Uterus (tissue), 4 donors: ENCODE measurements around the gene KDM1B. TPM values are rescaled to one million over a fixed set of nuclear protein-coding genes. Genes with fewer than 3 reads are reported as not detected.

Source experiments
- DNase-seq, 2 donors: peaks; one replicate each; pipeline ENCODE4 v3.0.0-alpha.2; 2019 to 2020
- H3K27ac ChIP-seq, 2 donors: fragments of 200-600 bp; sonication (generic); 1 replicate in 1 of 2; 2 replicates in 1 of 2; pipeline ENCODE4 v1.5.1; 2016 to 2018
- H3K27me3 ChIP-seq, 2 donors: fragments of 200-600 bp; sonication (generic); one replicate each; pipeline ENCODE4 v1.5.1; 2018 to 2019; ENCODE audit warnings: control low read depth in 1 of 2
- H3K36me3 ChIP-seq, 2 donors: fragments of 200-600 bp; sonication (generic); one replicate each; pipeline ENCODE4 v1.5.1; 2019; ENCODE audit warnings: control low read depth in 1 of 2
- H3K4me1 ChIP-seq, 2 donors: fragments of 200-600 bp; sonication (generic); one replicate each; pipeline ENCODE4 v1.5.1; 2018 to 2019; ENCODE audit warnings: control low read depth in 1 of 2
- H3K4me3 ChIP-seq, 2 donors: fragments of 200-600 bp; sonication (generic); 1 replicate in 1 of 2; 2 replicates in 1 of 2; pipeline ENCODE4 v1.5.1; 2018 to 2019; ENCODE audit warnings: mild to moderate bottlenecking in 1 of 2
- H3K9me3 ChIP-seq, 2 donors: fragments of 200-600 bp; sonication (generic); one replicate each; pipeline ENCODE4 v1.5.1; 2019; ENCODE audit warnings: control low read depth in 1 of 2
- POLR2A ChIP-seq, 2 donors: fragments of 450-650 bp; IDR thresholded peaks; one replicate each; pipeline ENCODE4 v1.6.1; 2016; ENCODE audit warnings: antibody characterized with exemption in 2 of 2, mild to moderate bottlenecking in 1 of 2, moderate library complexity in 1 of 2
- intact Hi-C: fragments of 100-400 bp; cut with DNase I; formaldehyde crosslinking; loops from one replicate; pipeline ENCODE4 v1.15.1; 2023; ENCODE audit warnings: low total_unique reads
- total RNA-seq, 4 donors: library from RNA; depleted of rRNA in 3 of 4; stranded (reverse); fragments of >200 nt in 3 of 4; gene quantifications; one replicate each; pipeline versions ENCODE4 v1.1.0 to v1.2.4, GENCODE V29; 2014 to 2023
- TF ChIP-seq, protein P1 (sequence below), 4 experiments: fragments of 200-600 bp in 2 of 4; fragments of 450-650 bp in 2 of 4; sonication (generic) in 2 of 4; IDR thresholded peaks; one replicate each; pipeline ENCODE4 v1.5.1; 2016 to 2019; ENCODE audit warnings: antibody characterized with exemption in 4 of 4, mild to moderate bottlenecking in 2 of 4, moderate library complexity in 1 of 4
- donor health status: DM: yes; HTN: yes; CAD: no.

Gene KDM1B
- total RNA-seq, 4 donors from 2014 or later = 10.6 to 24.7 (median 14.0) TPM

DNA sequence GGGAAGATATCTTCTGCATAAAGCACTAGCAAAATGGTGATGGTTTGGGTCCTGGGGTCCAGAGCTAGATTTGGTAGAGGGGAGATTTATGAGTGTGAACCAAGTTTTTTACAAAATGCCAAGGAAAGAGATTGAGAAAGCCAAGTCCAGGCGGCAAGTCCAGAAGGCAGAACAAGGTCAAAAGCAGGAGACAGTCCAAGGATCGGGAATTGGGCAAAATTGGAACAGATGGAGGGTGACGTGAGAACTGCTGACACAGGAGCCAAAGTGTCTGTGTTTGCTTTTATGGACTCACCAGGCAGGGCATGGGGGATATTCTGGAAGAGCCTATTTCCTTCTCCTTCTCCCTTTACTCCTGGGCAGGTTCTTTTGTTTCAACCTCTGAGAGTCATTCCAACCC, 36.9 kb upstream of the KDM1B start:
- H3K27ac ChIP-seq = no peak overlapping the region
- no peaks in the 10 kb centered on the region for H3K4me1 ChIP-seq
- H3K36me3 ChIP-seq = no peaks in the 10 kb centered on the region
- intact Hi-C loops = no loop called here
- no peak for TF ChIP-seq POLR2A (IDR thresholded peaks at IDR 0.05)
- TF ChIP-seq, protein P1, sequence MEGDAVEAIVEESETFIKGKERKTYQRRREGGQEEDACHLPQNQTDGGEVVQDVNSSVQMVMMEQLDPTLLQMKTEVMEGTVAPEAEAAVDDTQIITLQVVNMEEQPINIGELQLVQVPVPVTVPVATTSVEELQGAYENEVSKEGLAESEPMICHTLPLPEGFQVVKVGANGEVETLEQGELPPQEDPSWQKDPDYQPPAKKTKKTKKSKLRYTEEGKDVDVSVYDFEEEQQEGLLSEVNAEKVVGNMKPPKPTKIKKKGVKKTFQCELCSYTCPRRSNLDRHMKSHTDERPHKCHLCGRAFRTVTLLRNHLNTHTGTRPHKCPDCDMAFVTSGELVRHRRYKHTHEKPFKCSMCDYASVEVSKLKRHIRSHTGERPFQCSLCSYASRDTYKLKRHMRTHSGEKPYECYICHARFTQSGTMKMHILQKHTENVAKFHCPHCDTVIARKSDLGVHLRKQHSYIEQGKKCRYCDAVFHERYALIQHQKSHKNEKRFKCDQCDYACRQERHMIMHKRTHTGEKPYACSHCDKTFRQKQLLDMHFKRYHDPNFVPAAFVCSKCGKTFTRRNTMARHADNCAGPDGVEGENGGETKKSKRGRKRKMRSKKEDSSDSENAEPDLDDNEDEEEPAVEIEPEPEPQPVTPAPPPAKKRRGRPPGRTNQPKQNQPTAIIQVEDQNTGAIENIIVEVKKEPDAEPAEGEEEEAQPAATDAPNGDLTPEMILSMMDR (IDR thresholded peaks at IDR 0.05) = no peak
- no peaks in the 10 kb centered on the region for H3K27me3 ChIP-seq
- no peak overlapping the region for H3K4me3 ChIP-seq
- no peak for DNase-seq
- H3K9me3 ChIP-seq = no peaks in the 10 kb centered on the region

DNA sequence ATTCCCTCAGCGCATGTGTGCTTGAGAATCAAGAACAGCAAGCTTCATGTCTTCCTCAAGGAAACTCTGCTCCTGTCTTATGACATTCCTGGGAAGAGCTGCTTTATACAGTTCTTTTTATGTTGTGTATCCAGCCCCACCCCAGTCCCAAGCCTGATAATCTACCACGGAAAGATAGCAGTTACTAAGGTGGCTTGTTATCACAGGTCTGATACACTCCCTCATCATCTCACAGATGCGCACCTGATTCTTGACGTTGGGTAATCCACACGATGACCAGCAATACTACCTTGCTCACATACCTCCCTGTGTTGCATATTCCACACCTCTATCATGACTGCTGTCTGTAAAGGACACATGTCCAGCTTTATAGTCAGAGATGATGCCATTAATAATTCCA, 36.0 kb upstream of the KDM1B start:
- Histone ChIP-seq H3K27ac (no peak overlapping the region), H3K36me3 (no peaks in the 10 kb centered on the region), H3K9me3 (no peaks in the 10 kb centered on the region), H3K4me3 (no peak overlapping the region), H3K4me1 (no peaks in the 10 kb centered on the region), H3K27me3 (no peaks in the 10 kb centered on the region)
- TF ChIP-seq, protein P1 (IDR thresholded peaks at IDR 0.05) = no peak
- no peak for TF ChIP-seq POLR2A (IDR thresholded peaks at IDR 0.05)
- intact Hi-C loops = no loop called here
- DNase-seq = no peak

GRCh38 chr6:18121580-18122127, 33.6 kb upstream of the KDM1B start:
- DNase-seq = peak in 1 of 2 donors; percentile 15
- no peak for TF ChIP-seq POLR2A (IDR thresholded peaks at IDR 0.05)
- TF ChIP-seq, protein P1 (IDR thresholded peaks at IDR 0.05) = no peak
- no peaks in the 10 kb centered on the region for H3K9me3 ChIP-seq
- H3K4me1 ChIP-seq = no peaks in the 10 kb centered on the region
- H3K27ac ChIP-seq = no peak overlapping the region
- H3K4me3 ChIP-seq = no peak overlapping the region
- H3K36me3 ChIP-seq = no peaks in the 10 kb centered on the region
- intact Hi-C loops = no loop called here
- no peaks in the 10 kb centered on the region for H3K27me3 ChIP-seq

- DNase-seq = peak; percentile 83 to 86
- Histone ChIP-seq H3K4me1 (no peaks in the 10 kb centered on the region), H3K27ac (peak within 1 kb of the TSS; percentile 2 to 53), H3K36me3 (no peaks in the 10 kb centered on the region), H3K9me3 (no peaks in the 10 kb centered on the region), H3K4me3 (peak within 1 kb of the TSS; percentile 36 to 41), H3K27me3 (no peaks in the 10 kb centered on the region)
- intact Hi-C loops = no loop called here
- TF ChIP-seq POLR2A (IDR thresholded peaks at IDR 0.05) = peak in 1 of 2 donors; percentile 40
- TF ChIP-seq, protein P1 (IDR thresholded peaks at IDR 0.05) = peak; percentile 90 to 94 (median 94)
These were observed 32.8 kb upstream of the KDM1B start, which contains the start of gene NHLRC1 for GRCh38 chr6:18122128-18123093. TSS of gene NHLRC1 (minus strand) at chr6:18122677. CDS start at chr6:18122606, 71 bp downstream.

DNA sequence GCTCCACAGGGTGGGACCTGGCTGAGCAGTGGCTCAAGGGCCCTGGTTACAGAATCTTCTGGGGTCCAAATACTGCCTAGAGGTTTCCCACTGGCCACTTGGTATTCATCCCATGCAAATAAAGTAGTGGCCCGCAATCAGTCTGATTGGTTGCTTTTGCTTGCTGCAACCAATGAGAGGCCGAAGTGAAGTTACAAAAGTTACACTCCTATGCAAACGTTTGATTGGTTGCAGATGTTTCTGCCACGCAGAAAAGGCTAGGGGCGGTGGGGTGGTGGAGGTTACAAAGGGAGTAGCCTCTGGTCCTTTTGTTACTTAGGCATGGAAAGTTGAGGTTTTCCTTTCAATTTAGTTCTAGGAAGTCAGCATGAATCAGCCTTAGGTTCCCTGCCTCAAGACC, 29.1 kb upstream of the KDM1B start:
- Histone ChIP-seq H3K36me3 (no peaks in the 10 kb centered on the region), H3K9me3 (no peaks in the 10 kb centered on the region), H3K4me3 (no peak overlapping the region), H3K27ac (no peak overlapping the region), H3K27me3 (no peaks in the 10 kb centered on the region), H3K4me1 (no peaks in the 10 kb centered on the region)
- TF ChIP-seq POLR2A (IDR thresholded peaks at IDR 0.05) = no peak
- TF ChIP-seq, protein P1 (IDR thresholded peaks at IDR 0.05) = no peak
- intact Hi-C loops = no loop called here
- DNase-seq = no peak
